GM12878 (cell line): ENCODE results near the gene CD2BP2. TPM values are rescaled to one million over a fixed set of nuclear protein-coding genes. Genes with fewer than 3 reads are reported as not detected.
A peak's percentile ranks its signal among the peaks of the same experiment; 100 is the strongest.

Experiments
- ATAC-seq: fragments of 200-7000 bp; cut with Tn5 transposase; 3 replicates; pipeline ENCODE4 v1.9.1; 2020; ENCODE audit warnings: mild to moderate bottlenecking, moderate library complexity
- BruUV-seq: library from RNA; stranded (reverse); fragments of 400-500 nt; replicated peaks from 2 replicates; lab custom pipeline; 2021; lab: Mats Ljungman, UMichigan
- CTCF ChIA-PET: fragments of 300-600 bp; sonication (Branson Sonifier 250); formaldehyde crosslinking; extraction: SDS; loops from one replicate; lab custom pipeline; 2021; ENCODE audit warnings: inconsistent platforms; lab: Yijun Ruan, JAX
- POLR2A ChIA-PET: fragments of 350-600 bp; formaldehyde crosslinking; extraction: SDS; loops from one replicate; lab custom pipeline; 2021; ENCODE audit warnings: inconsistent platforms; lab: Charles Lee
- RAD21 ChIA-PET: fragments of 300-600 bp; sonication (Branson Sonifier 250); formaldehyde crosslinking; loops from one replicate; lab custom pipeline; 2023; ENCODE audit warnings: antibody characterized with exemption; ENCODE audit not compliant: unreplicated experiment; lab: Charles Lee
- SMC1A ChIA-PET: fragments of 300-600 bp; sonication (Branson Sonifier 250); formaldehyde crosslinking; loops from one replicate; lab custom pipeline; 2023; ENCODE audit not compliant: unreplicated experiment, uncharacterized antibody; lab: Charles Lee
- DNase-seq: peaks from one replicate; pipeline ENCODE4 v3.0.0-alpha.2; 2011; ENCODE audit warnings: low read depth, low spot score
- FAIRE-seq: peaks from 3 replicates; lab custom pipeline; 2011; peaks lifted over from hg19 to GRCh38; lab: Jason Lieb, UNC
- H2AFZ ChIP-seq: 2 replicates; pipeline ENCODE4 v1.6.0; 2011; ENCODE audit warnings: low read depth, low read length, control low read depth; ENCODE audit not compliant: control insufficient read depth
- H3K27ac ChIP-seq: 2 replicates; pipeline ENCODE4 v1.5.1; 2011; ENCODE audit warnings: control low read depth; ENCODE audit not compliant: control insufficient read depth, insufficient read depth
- H3K27me3 ChIP-seq, 2 experiments: replicated peaks in 1 of 2; 2 replicates each; pipeline versions ENCODE4 v1.6.0 to v1.6.1; 2011; ENCODE audit warnings: low read length in 1 of 2; ENCODE audit not compliant: control insufficient read depth in 2 of 2, insufficient read depth in 2 of 2
- H3K36me3 ChIP-seq, 2 experiments: 2 replicates each; pipeline ENCODE4 v1.5.1; 2011; ENCODE audit warnings: low read length in 1 of 2; ENCODE audit not compliant: control insufficient read depth in 2 of 2, insufficient read depth in 2 of 2
- H3K4me1 ChIP-seq: 2 replicates; pipeline ENCODE4 v1.6.1; 2011; ENCODE audit warnings: mild to moderate bottlenecking, low read length, moderate library complexity, mixed read lengths; ENCODE audit not compliant: control insufficient read depth, insufficient read depth
- H3K4me2 ChIP-seq: 2 replicates; pipeline ENCODE4 v1.6.0; 2011; ENCODE audit warnings: control low read depth; ENCODE audit not compliant: control insufficient read depth, insufficient read depth
- H3K4me3 ChIP-seq: fragments of 200-600 bp; sonication (generic); 2 replicates; pipeline ENCODE4 v1.5.1; 2016
- H3K79me2 ChIP-seq: 2 replicates; pipeline ENCODE4 v1.6.0; 2011; ENCODE audit warnings: low read length; ENCODE audit not compliant: control insufficient read depth, insufficient read depth
- H3K9ac ChIP-seq: 2 replicates; pipeline ENCODE4 v1.8.0; 2011; ENCODE audit warnings: low read length, control low read depth, mixed read lengths; ENCODE audit not compliant: control insufficient read depth, insufficient read depth
- H3K9me3 ChIP-seq: replicated peaks from 3 replicates; pipeline ENCODE4 v1.5.1; 2011; ENCODE audit warnings: mild to moderate bottlenecking, low read length; ENCODE audit not compliant: control insufficient read depth, insufficient read depth
- H4K20me1 ChIP-seq: 2 replicates; pipeline ENCODE4 v1.6.0; 2011; ENCODE audit not compliant: control insufficient read depth, insufficient read depth
- CHD4 ChIP-seq: fragments of 200-600 bp; sonication (generic); IDR thresholded peaks from 2 replicates; pipeline ENCODE4 v1.6.1; 2016; ENCODE audit warnings: mild to moderate bottlenecking
- FOS ChIP-seq: IDR thresholded peaks from 3 replicates; pipeline ENCODE4 v1.6.1; 2011; ENCODE audit warnings: borderline replicate concordance; ENCODE audit not compliant: insufficient read length; ENCODE audit errors: extremely low read depth
- IRF3 ChIP-seq: fragments of 450-650 bp; IDR thresholded peaks from 2 replicates; pipeline ENCODE4 v1.6.1; 2014; ENCODE audit warnings: mild to moderate bottlenecking
- KAT2A ChIP-seq: conservative IDR thresholded peaks from 2 replicates; pipeline ENCODE4 v1.6.1; 2011; ENCODE audit warnings: low read depth, low read length; ENCODE audit not compliant: control insufficient read depth
- KDM1A ChIP-seq: fragments of 200-600 bp; sonication (generic); IDR thresholded peaks from 2 replicates; pipeline ENCODE4 v1.6.1; 2016; ENCODE audit warnings: borderline replicate concordance
- PAX5 ChIP-seq: IDR thresholded peaks from 2 replicates; pipeline ENCODE4 v1.6.1; 2011; ENCODE audit warnings: low read depth, low read length, borderline replicate concordance
- POLR2AphosphoS5 ChIP-seq: IDR thresholded peaks from 2 replicates; pipeline ENCODE4 v1.6.1; 2011; ENCODE audit warnings: mild to moderate bottlenecking, low read length, inconsistent platforms
- RAD51 ChIP-seq: fragments of 450-650 bp; IDR thresholded peaks from 2 replicates; pipeline ENCODE4 v1.6.1; 2016; ENCODE audit warnings: moderate library complexity, mild to moderate bottlenecking, inconsistent platforms
- SKIL ChIP-seq: fragments of 450-650 bp; IDR thresholded peaks from 2 replicates; pipeline ENCODE4 v1.6.1; 2017; ENCODE audit warnings: mild to moderate bottlenecking, low read depth, inconsistent platforms; ENCODE audit not compliant: poor library complexity, severe bottlenecking
- TBL1XR1 ChIP-seq: IDR thresholded peaks from 2 replicates; pipeline ENCODE4 v1.6.1; 2012; ENCODE audit warnings: low read depth, low read length, improper control_type of control experiment
- WGBS: methylation state at CpG from one replicate; pipeline ENCODE4 v1.1.6; 2016; ENCODE audit warnings: low lambda C conversion rate; ENCODE audit not compliant: insufficient replicate concordance, insufficient coverage; ENCODE audit errors: missing lambda C conversion rate; 5-methylcytosine and 5-hydroxymethylcytosine counted together
- in situ Hi-C: fragments of 300-500 bp; cut with MboI; formaldehyde crosslinking; loops from 9 replicates; pipeline ENCODE4 v1.14.3; 2018; ENCODE audit warnings: mixed read lengths
- intact Hi-C: fragments of 100-400 bp; cut with micrococcal nuclease; formaldehyde crosslinking; loops from one replicate; pipeline ENCODE4 v1.14.2; 2022; ENCODE audit not compliant: unreplicated experiment
- polyA plus RNA-seq, 11 experiments: library from polyadenylated mRNA; depleted of rRNA in 4 of 11; unstranded in 6 of 11; stranded (reverse) in 5 of 11; fragments of >200 nt; fragmentation: Nextera tagmentation in 4 of 11; fragmentation: Illumina TruSeq in 1 of 11; extraction: Ambion mirVana in 4 of 11; extraction: Trizol in 1 of 11; gene quantifications; 1 replicate in 1 of 11; 2 replicates in 10 of 11; pipeline versions ENCODE4 v1.2.1 to v1.2.3, GENCODE V29; 2011 to 2016; ENCODE audit warnings: inconsistent platforms in 2 of 11, missing spikeins in 2 of 11, low read depth in 1 of 11
- total RNA-seq, 4 experiments: library from RNA; depleted of rRNA in 3 of 4; stranded (reverse); fragments of >200 nt in 3 of 4; fragmentation: Illumina TruSeq in 1 of 4; extraction: Trizol in 1 of 4; gene quantifications; 2 replicates each; pipeline versions ENCODE4 v1.2.1 to v1.2.3, GENCODE V29; 2013 to 2021

Gene CD2BP2
- total and polyA plus RNA-seq, 10 of the 15 experiments (the other 5 are each of a cell fraction or from before 2014, with no cell fraction given), result 3.3 to 47.9 (median 31.8) TPM

- Histone ChIP-seq H2AFZ (peak overlapping the region; percentile 24; the same call in 1 of the 2 replicates), H3K79me2 (peaks cover 28% of the 10 kb centered on the region), H3K4me1 (peaks cover 17% of the 10 kb centered on the region), H3K36me3 (no peaks in the 10 kb centered on the region), H3K9me3 (no peaks in the 10 kb centered on the region), H4K20me1 (peaks cover 12% of the 10 kb centered on the region), H3K4me3 (no peak overlapping the region), H3K27me3 (no peaks in the 10 kb centered on the region), H3K4me2 (peak overlapping the region; percentile 94), H3K9ac (no peak overlapping the region), H3K27ac (peak overlapping the region; percentile 77; the same call in 1 of the 2 replicates)
- 55% methylated on average over 6 of the region's 6 CpGs for WGBS
- intact Hi-C loops (no loop called here), in situ Hi-C loops (no loop called here)
- CTCF ChIA-PET, result interaction anchor here (0.6 to 9.0 kb wide), 11 partner anchors 10 to 257 kb away, joined by 3 to 70 read pairs (median 9); partner anchors contain the start of genes CD2BP2, DCTPP1, SEPTIN1 and ZNF48
- POLR2A ChIA-PET, result interaction anchor here (0.6 to 2.5 kb wide), 13 partner anchors 10 to 286 kb away, joined by 3 to 37 read pairs (median 9); partner anchors contain the start of genes CD2BP2, FBRS, SEPTIN1 and ZNF48
- RAD21 ChIA-PET, result interaction anchor here (0.6 to 3.8 kb wide), 10 partner anchors 11 to 280 kb away, joined by 3 to 33 read pairs (median 8); partner anchors contain the start of genes CD2BP2, DCTPP1 and SEPTIN1
- TF ChIP-seq CHD4 (no peak), SKIL (no peak), PAX5 (no peak), RAD51 (no peak), KDM1A (no peak), FOS (no peak), KAT2A (no peak), POLR2AphosphoS5 (no peak), IRF3 (no peak), TBL1XR1 (no peak)
- ATAC-seq, result no peak
- no peak for DNase-seq
- no peak for FAIRE-seq
- SMC1A ChIA-PET, result interaction anchor here (1.5 to 2.2 kb wide), 4 partner anchors 10 to 89 kb away, joined by 5 to 16 read pairs (median 10); partner anchors contain the start of genes SEPTIN1 and ZNF48
- BruUV-seq, result no TSS peak
Measured at GRCh38 chr16:30372038-30372712, 17.1 kb upstream of the CD2BP2 start.
